ENCODE data around the gene TRIM65. TPM values are rescaled to one million over a fixed set of nuclear protein-coding genes. Genes with fewer than 3 reads are reported as not detected.

TRIM65 gene
- total and polyA plus RNA-seq, 2 donors from 2014 or later: 11.5 to 23.6 TPM

DNA sequence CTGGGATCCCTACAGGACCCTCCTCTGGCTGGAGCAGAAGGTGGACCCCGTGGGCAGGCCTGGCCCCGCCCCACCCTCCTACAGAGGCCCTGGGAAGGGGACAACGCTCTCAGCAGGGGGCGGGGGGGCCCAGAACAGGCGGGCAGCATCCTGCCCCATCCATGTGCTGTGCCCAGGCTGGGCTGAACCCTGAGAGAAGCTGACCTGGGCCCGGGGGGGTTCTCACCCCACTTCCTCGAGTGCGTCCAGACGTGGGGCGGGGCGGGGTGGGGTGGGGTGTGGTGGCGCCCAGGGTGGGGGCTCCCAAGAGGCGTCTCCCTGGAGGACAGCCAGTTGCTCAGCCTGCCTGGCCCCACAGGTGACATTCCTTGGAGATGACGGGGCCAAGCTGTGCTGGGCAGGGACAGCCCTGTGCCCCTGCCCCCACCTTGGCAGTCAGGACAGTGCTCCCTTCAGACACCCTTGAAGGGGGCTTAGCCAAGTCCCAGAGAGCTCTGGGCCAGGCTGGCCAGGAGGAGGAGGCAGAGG, 52.2 kb downstream of the TRIM65 start:
- peaks cover 3 to 35% (median 26%) of the 10 kb centered on the region in 3 donors for H3K36me3 ChIP-seq (ENCODE audit: control insufficient read depth in 2 of 3, insufficient read depth in 3 of 3, low read length in 3 of 3)

DNA sequence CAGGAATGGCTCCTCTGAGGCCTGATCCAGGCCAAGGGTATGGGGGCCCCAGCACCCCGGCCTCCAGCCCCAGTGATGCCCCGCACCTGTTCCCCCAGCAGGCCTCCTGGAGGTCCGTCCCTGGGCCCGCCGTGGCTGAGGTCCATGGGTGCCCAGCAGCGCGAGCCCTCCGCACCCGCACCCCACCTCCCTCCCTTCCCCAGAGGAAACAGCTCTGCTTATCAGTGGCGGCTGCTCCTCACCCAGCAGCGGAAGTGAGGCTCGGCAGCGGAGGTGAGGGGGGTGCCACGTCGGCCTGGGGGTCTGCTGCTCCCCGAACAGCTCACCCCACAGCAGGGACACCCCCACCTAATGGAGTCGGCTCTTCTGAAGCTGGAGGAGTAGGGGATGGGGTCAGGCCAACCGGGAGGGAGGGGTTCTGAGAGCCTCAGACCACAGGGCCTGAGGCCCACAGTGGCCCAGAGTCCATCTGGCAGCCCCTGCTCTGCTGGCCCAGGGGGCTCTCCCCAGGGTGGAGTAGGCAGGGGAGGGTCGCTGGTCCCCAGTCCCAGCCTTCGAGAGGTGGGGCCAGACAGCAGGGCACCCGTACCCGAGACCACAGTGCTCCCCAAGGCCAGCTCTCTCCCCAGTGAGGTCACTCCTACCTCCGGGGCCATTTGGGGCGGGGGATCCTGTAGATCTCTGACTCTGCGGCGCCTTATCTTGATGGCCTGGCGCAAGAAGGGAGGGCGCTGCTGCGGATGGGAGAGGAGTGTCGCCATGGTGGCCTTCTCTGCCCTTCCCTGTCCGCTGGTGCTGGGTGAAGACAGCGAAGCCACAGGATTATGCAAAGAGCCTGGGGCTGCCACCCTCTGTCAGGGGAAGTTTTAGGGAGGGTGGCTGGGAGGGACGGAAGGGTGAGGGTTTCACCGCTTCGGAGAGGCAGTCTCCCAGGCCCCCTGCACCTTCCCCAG, 52.9 kb downstream of the TRIM65 start, which contains the start of gene UNC13D:
Gene UNC13D (minus strand): TSS at position 828 of the 953 bp plus-strand sequence. CDS start 67 bp downstream, at position 761.
- peak within 1 kb of the TSS in 2 of 3 donors; percentile 24 to 69 for H3K9ac ChIP-seq (ENCODE audit: low read length in 3 of 3)
- FAIRE-seq (no peak), DNase-seq (peak in 1 of 5 donors; percentile 86)
- no peak within 1 kb of the TSS for H3K4me3 ChIP-seq (ENCODE audit: low read length in 3 of 3)
- H3K27ac ChIP-seq (ENCODE audit: low read depth in 2 of 2, low read length in 2 of 2): peak within 1 kb of the TSS; percentile 82 to 86
- H3K27me3 ChIP-seq (ENCODE audit: control insufficient read depth, insufficient read depth, low read length): no peaks in the 10 kb centered on the region
- H3K36me3 ChIP-seq (ENCODE audit: control insufficient read depth in 2 of 3, insufficient read depth in 3 of 3, low read length in 3 of 3): peaks cover 3 to 28% (median 21%) of the 10 kb centered on the region in 3 donors
- intact Hi-C loops (cut with DNase I): no loop called here
- H3K9me3 ChIP-seq (ENCODE audit: control insufficient read depth in 2 of 3, insufficient read depth in 1 of 3, low read length in 3 of 3): no peaks in the 10 kb centered on the region
- H3K4me1 ChIP-seq (ENCODE audit: control insufficient read depth in 2 of 3, insufficient read depth in 2 of 3, low read depth in 1 of 3, low read length in 3 of 3): peaks cover 0 to 31% (median 13%) of the 10 kb centered on the region in 3 donors
- TF ChIP-seq, protein P1, sequence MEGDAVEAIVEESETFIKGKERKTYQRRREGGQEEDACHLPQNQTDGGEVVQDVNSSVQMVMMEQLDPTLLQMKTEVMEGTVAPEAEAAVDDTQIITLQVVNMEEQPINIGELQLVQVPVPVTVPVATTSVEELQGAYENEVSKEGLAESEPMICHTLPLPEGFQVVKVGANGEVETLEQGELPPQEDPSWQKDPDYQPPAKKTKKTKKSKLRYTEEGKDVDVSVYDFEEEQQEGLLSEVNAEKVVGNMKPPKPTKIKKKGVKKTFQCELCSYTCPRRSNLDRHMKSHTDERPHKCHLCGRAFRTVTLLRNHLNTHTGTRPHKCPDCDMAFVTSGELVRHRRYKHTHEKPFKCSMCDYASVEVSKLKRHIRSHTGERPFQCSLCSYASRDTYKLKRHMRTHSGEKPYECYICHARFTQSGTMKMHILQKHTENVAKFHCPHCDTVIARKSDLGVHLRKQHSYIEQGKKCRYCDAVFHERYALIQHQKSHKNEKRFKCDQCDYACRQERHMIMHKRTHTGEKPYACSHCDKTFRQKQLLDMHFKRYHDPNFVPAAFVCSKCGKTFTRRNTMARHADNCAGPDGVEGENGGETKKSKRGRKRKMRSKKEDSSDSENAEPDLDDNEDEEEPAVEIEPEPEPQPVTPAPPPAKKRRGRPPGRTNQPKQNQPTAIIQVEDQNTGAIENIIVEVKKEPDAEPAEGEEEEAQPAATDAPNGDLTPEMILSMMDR (IDR thresholded peaks at IDR 0.05; ENCODE audit: borderline replicate concordance, extremely low read depth, insufficient read depth): no peak

More for the DNA sequence above, 52.2 kb downstream of the TRIM65 start:
- peak overlapping the region; percentile 82 to 86 for H3K27ac ChIP-seq (ENCODE audit: low read depth in 2 of 2, low read length in 2 of 2)
- H3K4me3 ChIP-seq (ENCODE audit: low read length in 3 of 3): no peak overlapping the region
- intact Hi-C loops (cut with DNase I): no loop called here
- TF ChIP-seq, protein P1 (IDR thresholded peaks at IDR 0.05; ENCODE audit: borderline replicate concordance, extremely low read depth, insufficient read depth): no peak
- no peaks in the 10 kb centered on the region for H3K9me3 ChIP-seq (ENCODE audit: control insufficient read depth in 2 of 3, insufficient read depth in 1 of 3, low read length in 3 of 3)
- no peak for FAIRE-seq
- peak overlapping the region in 2 of 3 donors; percentile 24 to 69 for H3K9ac ChIP-seq (ENCODE audit: low read length in 3 of 3)
- H3K4me1 ChIP-seq (ENCODE audit: control insufficient read depth in 2 of 3, insufficient read depth in 2 of 3, low read depth in 1 of 3, low read length in 3 of 3): peaks cover 0 to 35% (median 16%) of the 10 kb centered on the region in 3 donors
- H3K27me3 ChIP-seq (ENCODE audit: control insufficient read depth, insufficient read depth, low read length): no peaks in the 10 kb centered on the region
- DNase-seq: peak in 2 of 5 donors; percentile 77 to 95

DNA sequence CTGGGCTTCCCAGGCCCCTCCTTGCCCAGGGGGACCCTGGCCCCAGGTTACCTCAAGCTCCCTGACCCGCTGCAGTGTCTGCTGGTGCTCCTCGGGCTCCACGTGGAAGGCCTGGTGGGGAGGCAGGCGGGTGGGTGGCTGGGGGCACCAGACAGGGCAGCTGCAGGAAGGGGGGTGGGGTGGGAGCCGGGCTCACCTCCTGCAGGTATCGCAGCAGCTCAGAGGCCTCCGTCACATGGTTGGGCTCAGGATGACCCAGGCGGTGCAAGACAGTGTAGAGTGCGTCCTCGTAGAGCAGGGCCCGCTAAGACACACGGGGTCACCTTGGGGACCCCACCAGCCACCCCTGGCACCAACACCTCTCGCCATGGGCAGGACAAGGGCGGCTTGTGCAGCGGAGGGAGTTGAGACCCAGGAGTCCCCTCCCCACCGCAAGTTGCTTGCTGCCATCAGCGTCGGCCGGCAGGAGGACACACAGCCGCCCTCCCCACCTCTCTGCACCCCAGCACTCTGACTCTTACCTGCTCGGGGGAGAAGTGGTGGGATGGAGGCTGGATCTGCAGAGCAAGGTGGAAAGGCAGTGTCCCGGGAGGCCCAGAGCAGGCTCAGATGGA, 53.7 kb downstream of the TRIM65 start:
- DNase-seq (no peak), FAIRE-seq (no peak)
- no peaks in the 10 kb centered on the region for H3K27me3 ChIP-seq (ENCODE audit: control insufficient read depth, insufficient read depth, low read length)
- H3K9me3 ChIP-seq (ENCODE audit: control insufficient read depth in 2 of 3, insufficient read depth in 1 of 3, low read length in 3 of 3): no peaks in the 10 kb centered on the region
- intact Hi-C loops (cut with DNase I): no loop called here
- no peak overlapping the region for H3K4me3 ChIP-seq (ENCODE audit: low read length in 3 of 3)
- peaks cover under 1 to 21% (median 15%) of the 10 kb centered on the region in 3 donors for H3K36me3 ChIP-seq (ENCODE audit: control insufficient read depth in 2 of 3, insufficient read depth in 3 of 3, low read length in 3 of 3)
- TF ChIP-seq, protein P1 (IDR thresholded peaks at IDR 0.05; ENCODE audit: borderline replicate concordance, extremely low read depth, insufficient read depth): no peak
- H3K9ac ChIP-seq (ENCODE audit: low read length in 3 of 3): no peak overlapping the region
- no peak overlapping the region for H3K27ac ChIP-seq (ENCODE audit: low read depth in 2 of 2, low read length in 2 of 2)
- H3K4me1 ChIP-seq (ENCODE audit: control insufficient read depth in 2 of 3, insufficient read depth in 2 of 3, low read depth in 1 of 3, low read length in 3 of 3): peaks cover 0 to 23% (median 9%) of the 10 kb centered on the region in 3 donors

Data from kidney (tissue), 14 donors.